ENCODE data around the gene SCLY. TPM values are rescaled to one million over a fixed set of nuclear protein-coding genes. Genes with fewer than 3 reads are reported as not detected.

Gene SCLY
- total RNA-seq, 1 donor: 18.6 TPM

DNA sequence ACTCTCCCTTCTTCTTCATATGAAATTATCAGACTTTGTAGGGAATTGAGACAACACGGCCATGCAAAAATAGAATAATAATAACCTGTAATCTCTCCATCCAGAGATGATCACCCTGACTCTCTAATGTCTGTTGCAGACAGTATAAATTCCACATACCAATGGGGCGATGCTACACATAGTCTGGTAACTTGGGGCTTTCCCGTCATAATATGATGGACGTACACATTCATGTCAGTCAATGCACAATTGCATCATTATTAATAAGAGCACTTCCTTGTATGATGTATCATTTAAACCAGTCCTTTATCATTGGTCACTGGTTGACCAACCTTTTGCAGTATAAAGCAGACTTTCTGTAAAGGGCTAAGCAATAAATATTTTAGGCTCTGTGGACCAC, 39.5 kb upstream of the SCLY start:
- H3K4me3 ChIP-seq (ENCODE audit: low read depth, low read length): no peak overlapping the region
- TF ChIP-seq, protein P1, sequence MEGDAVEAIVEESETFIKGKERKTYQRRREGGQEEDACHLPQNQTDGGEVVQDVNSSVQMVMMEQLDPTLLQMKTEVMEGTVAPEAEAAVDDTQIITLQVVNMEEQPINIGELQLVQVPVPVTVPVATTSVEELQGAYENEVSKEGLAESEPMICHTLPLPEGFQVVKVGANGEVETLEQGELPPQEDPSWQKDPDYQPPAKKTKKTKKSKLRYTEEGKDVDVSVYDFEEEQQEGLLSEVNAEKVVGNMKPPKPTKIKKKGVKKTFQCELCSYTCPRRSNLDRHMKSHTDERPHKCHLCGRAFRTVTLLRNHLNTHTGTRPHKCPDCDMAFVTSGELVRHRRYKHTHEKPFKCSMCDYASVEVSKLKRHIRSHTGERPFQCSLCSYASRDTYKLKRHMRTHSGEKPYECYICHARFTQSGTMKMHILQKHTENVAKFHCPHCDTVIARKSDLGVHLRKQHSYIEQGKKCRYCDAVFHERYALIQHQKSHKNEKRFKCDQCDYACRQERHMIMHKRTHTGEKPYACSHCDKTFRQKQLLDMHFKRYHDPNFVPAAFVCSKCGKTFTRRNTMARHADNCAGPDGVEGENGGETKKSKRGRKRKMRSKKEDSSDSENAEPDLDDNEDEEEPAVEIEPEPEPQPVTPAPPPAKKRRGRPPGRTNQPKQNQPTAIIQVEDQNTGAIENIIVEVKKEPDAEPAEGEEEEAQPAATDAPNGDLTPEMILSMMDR (IDR thresholded peaks at IDR 0.05; ENCODE audit: insufficient read depth, low read depth, low read length): no peak
- no peak for DNase-seq (ENCODE audit: low read depth)

DNA sequence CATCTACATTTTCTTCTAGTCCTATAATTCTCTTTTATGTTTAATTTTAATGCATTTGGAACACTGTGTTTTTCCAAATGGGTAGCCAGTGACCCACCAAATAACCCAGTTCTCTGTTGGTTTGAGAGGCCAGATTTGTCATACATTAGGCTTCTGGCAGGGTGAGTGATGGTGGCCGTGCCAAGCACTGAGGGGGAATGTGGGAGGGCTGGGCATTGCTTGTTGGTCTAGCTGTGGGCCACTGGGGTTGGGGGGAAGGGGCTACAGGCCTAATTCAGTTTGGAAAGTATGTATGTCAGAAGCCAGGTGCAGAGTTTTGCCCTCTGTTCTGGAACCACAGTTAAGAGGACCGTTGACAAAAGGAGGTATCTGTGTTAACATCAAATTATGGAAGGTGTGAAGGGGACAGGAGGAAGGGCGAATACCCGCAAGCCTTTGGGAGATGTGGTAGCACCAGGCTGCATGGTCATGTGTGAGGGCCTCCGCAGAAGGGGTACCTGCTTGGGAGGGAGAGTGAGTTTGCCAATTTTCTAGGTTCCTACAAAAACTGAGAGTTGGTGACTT, 38.1 kb upstream of the SCLY start:
- TF ChIP-seq, protein P1 (IDR thresholded peaks at IDR 0.05; ENCODE audit: insufficient read depth, low read depth, low read length): no peak
- DNase-seq (ENCODE audit: low read depth): no peak

DNA sequence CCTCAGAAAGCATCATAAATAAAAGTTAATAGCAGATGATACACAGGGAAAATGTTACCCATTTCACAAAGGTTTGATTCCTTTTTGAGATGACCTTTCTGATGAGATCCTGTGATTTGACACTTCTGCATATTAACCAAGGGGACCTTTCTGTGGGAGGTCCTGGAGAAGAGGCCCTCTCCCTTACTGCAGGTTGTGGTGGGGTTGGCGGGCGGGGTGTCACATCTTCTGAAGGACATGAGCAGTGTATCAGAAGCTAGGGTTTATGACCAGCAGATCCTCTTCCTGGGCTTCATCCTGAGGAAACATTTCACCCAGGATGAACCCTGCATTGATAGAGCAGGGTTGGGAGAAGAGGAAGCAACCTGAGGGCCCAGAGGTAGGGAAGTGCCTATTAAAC, 37.2 kb upstream of the SCLY start:
- no peak for DNase-seq (ENCODE audit: low read depth)
- TF ChIP-seq, protein P1 (IDR thresholded peaks at IDR 0.05; ENCODE audit: insufficient read depth, low read depth, low read length): no peak
- no peak overlapping the region for H3K4me3 ChIP-seq (ENCODE audit: low read depth, low read length)

More for the DNA sequence above, 38.1 kb upstream of the SCLY start:
- H3K4me3 ChIP-seq (ENCODE audit: low read depth, low read length): no peak overlapping the region

DNA sequence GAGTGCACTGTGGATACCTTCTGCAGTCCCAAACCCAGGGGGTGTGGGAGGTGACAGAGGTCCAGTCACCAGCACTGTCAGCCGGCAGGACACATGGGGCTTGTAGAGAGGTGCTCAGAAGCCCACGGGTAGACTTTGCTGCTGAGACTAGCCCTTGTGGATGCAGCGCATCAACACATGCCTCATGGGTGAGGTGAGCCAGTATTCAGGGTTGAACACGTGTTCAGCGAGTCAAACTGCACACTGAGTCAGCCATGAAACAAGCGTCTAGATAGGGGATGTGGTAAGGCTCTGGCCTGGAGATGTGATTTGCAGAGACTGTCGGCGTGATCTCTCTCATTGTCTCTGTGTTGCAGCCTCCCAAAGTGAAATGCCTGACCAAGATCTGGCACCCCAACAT, 35.8 kb upstream of the SCLY start:
- TF ChIP-seq, protein P1 (IDR thresholded peaks at IDR 0.05; ENCODE audit: insufficient read depth, low read depth, low read length): no peak
- DNase-seq (ENCODE audit: low read depth): no peak
- H3K4me3 ChIP-seq (ENCODE audit: low read depth, low read length): no peak overlapping the region

DNA sequence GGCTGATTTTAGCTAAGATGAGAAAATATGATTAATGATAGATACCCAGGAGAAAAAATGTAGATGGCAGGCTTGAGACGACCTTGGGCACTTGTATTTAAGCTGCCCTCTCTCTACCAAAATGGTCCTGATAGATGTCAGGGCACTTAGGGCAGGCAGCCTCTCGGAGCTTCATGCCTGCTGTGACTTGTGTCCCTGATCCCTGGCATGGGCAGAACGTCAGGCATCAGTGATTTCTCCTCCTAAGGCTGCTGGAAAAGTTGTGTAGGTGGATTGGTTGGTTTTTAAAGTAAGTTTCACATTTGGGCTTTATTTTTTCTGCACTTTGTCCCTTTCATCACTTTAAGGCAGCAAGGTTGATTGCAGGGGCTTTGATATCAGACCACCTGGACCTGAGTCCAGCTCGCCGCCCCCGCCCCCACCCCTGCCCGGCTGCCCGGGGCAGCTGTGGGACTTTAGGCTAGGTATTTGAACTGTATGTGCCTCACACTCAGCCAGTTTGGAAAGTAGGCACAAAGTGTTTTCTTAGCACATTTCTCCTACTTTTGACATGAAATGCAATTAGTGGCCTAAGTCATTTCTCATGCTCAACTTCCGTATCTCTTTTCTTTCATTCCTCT, 35.0 kb upstream of the SCLY start:
- no peak for DNase-seq (ENCODE audit: low read depth)
- TF ChIP-seq, protein P1 (IDR thresholded peaks at IDR 0.05; ENCODE audit: insufficient read depth, low read depth, low read length): no peak
- no peak overlapping the region for H3K4me3 ChIP-seq (ENCODE audit: low read depth, low read length)

DNA sequence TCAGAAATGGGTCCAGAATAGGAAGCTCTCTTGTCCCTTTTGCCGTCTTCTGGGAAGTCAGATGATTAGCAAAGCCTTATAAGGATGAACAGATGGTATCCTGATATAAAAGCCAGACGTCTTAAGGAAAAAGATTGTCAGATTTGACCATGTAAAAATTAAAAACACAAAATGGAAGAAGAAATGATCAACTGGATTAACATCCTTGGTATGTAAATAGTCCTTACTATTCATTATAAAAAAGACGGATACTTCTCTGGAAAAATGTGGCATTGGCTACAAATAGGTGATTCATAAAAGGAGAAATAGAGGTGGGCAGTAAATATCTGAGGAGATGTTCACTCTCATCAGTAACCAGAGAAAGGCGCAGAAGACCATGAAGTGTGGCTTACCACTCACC, 33.7 kb upstream of the SCLY start:
- H3K4me3 ChIP-seq (ENCODE audit: low read depth, low read length): no peak overlapping the region
- TF ChIP-seq, protein P1 (IDR thresholded peaks at IDR 0.05; ENCODE audit: insufficient read depth, low read depth, low read length): no peak
- peak; percentile 65 for DNase-seq (ENCODE audit: low read depth)

Measured in fibroblast of villous mesenchyme (primary cell).